ENCODE data around the gene SELENOF. TPM values are rescaled to one million over a fixed set of nuclear protein-coding genes. Genes with fewer than 3 reads are reported as not detected.

Gene SELENOF
- total RNA-seq, 2 donors from 2014 or later: 68.8 to 94.0 TPM

DNA sequence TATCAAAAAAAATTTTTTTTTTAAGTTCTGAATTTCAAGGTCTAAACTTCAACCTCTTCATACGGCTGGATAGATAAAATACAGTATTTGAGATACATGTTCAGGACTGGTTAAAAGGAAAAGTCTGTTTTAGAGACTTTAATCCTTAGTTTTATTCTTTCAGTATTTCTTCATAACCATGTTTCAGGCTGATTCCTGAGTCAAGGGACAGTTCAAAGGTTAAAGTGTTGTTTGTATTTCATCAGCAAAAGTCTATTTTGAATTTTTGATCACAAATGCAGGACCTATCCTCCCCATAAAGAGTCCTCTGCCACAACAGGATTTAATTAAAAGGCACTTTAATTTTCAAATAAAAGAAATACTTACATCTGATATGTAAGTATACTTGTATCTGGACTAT, 53.5 kb downstream of the SELENOF start:
- no peak overlapping the region for H3K27ac ChIP-seq
- no peak for TF ChIP-seq CTCF (IDR thresholded peaks at IDR 0.05)
- H3K27me3 ChIP-seq (replicated peaks; ENCODE audit: insufficient read depth): no peaks in the 10 kb centered on the region
- ATAC-seq (ENCODE audit: insufficient number of reproducible peaks, low FRiP score, low read depth): no peak
- DNase-seq (ENCODE audit: low spot score): no peak
- H3K4me1 ChIP-seq (ENCODE audit: control insufficient read depth in 1 of 2, low read depth in 2 of 2): no peaks in the 10 kb centered on the region
- no peak overlapping the region for H3K4me3 ChIP-seq
- H3K9me3 ChIP-seq: no peaks in the 10 kb centered on the region
- no peaks in the 10 kb centered on the region for H3K36me3 ChIP-seq

GRCh38 chr1:86860020-86860419, 53.9 kb downstream of the SELENOF start:
- Histone ChIP-seq H3K27ac (no peak overlapping the region), H3K36me3 (no peaks in the 10 kb centered on the region), H3K4me3 (no peak overlapping the region), H3K4me1 (ENCODE audit: control insufficient read depth in 1 of 2, low read depth in 2 of 2) (no peaks in the 10 kb centered on the region), H3K9me3 (no peaks in the 10 kb centered on the region), H3K27me3 (replicated peaks; ENCODE audit: insufficient read depth) (no peaks in the 10 kb centered on the region)
- DNase-seq (ENCODE audit: low spot score): no peak
- ATAC-seq (ENCODE audit: insufficient number of reproducible peaks, low FRiP score, low read depth): no peak
- TF ChIP-seq CTCF (IDR thresholded peaks at IDR 0.05): no peak

- no peaks in the 10 kb centered on the region for H3K4me1 ChIP-seq (ENCODE audit: control insufficient read depth in 1 of 2, low read depth in 2 of 2)
- H3K4me3 ChIP-seq: no peak overlapping the region
- ATAC-seq (ENCODE audit: insufficient number of reproducible peaks, low FRiP score, low read depth): no peak
- H3K36me3 ChIP-seq: no peaks in the 10 kb centered on the region
- no peak overlapping the region for H3K27ac ChIP-seq
- H3K27me3 ChIP-seq (replicated peaks; ENCODE audit: insufficient read depth): no peaks in the 10 kb centered on the region
- H3K9me3 ChIP-seq: no peaks in the 10 kb centered on the region
- DNase-seq (ENCODE audit: low spot score): no peak
- no peak for TF ChIP-seq CTCF (IDR thresholded peaks at IDR 0.05)
Measured at GRCh38 chr1:86858524-86859261, 55.2 kb downstream of the SELENOF start.

GRCh38 chr1:86856196-86856595, 57.7 kb downstream of the SELENOF start:
- H3K4me1 ChIP-seq (ENCODE audit: control insufficient read depth in 1 of 2, low read depth in 2 of 2): no peaks in the 10 kb centered on the region
- no peaks in the 10 kb centered on the region for H3K36me3 ChIP-seq
- H3K27ac ChIP-seq: no peak overlapping the region
- no peak for DNase-seq (ENCODE audit: low spot score)
- no peaks in the 10 kb centered on the region for H3K27me3 ChIP-seq (replicated peaks; ENCODE audit: insufficient read depth)
- no peak for ATAC-seq (ENCODE audit: insufficient number of reproducible peaks, low FRiP score, low read depth)
- TF ChIP-seq CTCF (IDR thresholded peaks at IDR 0.05): no peak
- H3K4me3 ChIP-seq: no peak overlapping the region
- no peaks in the 10 kb centered on the region for H3K9me3 ChIP-seq

DNA sequence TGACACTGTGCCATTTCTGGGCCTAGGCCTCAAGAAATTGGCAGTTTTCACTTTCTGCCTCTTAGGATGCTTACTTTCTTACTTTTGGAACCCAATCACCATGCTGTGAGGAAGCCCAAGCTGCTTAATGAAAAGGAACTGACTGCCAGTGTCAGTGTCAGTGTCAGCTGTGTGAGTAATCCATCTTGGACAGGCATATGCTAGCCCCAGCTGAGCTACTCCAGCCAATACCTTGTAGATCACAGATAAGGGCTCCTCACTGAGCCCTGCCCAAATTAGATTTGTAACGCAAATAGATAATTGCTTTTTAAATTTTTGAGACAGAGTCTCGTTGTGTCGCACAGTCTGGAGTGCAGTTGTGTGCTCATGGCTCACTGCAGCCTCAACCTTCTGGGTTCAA, 59.6 kb downstream of the SELENOF start:
- Histone ChIP-seq H3K27ac (no peak overlapping the region), H3K4me3 (no peak overlapping the region), H3K27me3 (replicated peaks; ENCODE audit: insufficient read depth) (no peaks in the 10 kb centered on the region), H3K9me3 (no peaks in the 10 kb centered on the region), H3K36me3 (no peaks in the 10 kb centered on the region), H3K4me1 (ENCODE audit: control insufficient read depth in 1 of 2, low read depth in 2 of 2) (no peaks in the 10 kb centered on the region)
- ATAC-seq (ENCODE audit: insufficient number of reproducible peaks, low FRiP score, low read depth) (no peak), DNase-seq (ENCODE audit: low spot score) (no peak)
- TF ChIP-seq CTCF (IDR thresholded peaks at IDR 0.05): no peak

Data from thoracic aorta (tissue), 2 donors.